GM12891 (cell line): ENCODE measurements around the gene THEMIS2.

Experiments
- PAX5 ChIP-seq: IDR thresholded peaks from 2 replicates; pipeline ENCODE4 v1.6.1; 2011; ENCODE audit warnings: low read length, moderate library complexity, mild to moderate bottlenecking; ENCODE audit not compliant: insufficient read depth, severe bottlenecking
- POLR2A ChIP-seq: IDR thresholded peaks from 2 replicates; pipeline ENCODE4 v1.6.1; 2011; ENCODE audit warnings: low read depth, low read length, control low read depth
- POLR2AphosphoS5 ChIP-seq: IDR thresholded peaks from 2 replicates; pipeline ENCODE4 v1.6.1; 2011; ENCODE audit warnings: low read depth, low read length, control low read depth
- SPI1 ChIP-seq: IDR thresholded peaks from 2 replicates; pipeline ENCODE4 v1.6.1; 2011; ENCODE audit warnings: low read depth, low read length, control low read depth
- TAF1 ChIP-seq: IDR thresholded peaks from 2 replicates; pipeline ENCODE4 v1.6.1; 2011; ENCODE audit warnings: low read depth, low read length, control low read depth

DNA sequence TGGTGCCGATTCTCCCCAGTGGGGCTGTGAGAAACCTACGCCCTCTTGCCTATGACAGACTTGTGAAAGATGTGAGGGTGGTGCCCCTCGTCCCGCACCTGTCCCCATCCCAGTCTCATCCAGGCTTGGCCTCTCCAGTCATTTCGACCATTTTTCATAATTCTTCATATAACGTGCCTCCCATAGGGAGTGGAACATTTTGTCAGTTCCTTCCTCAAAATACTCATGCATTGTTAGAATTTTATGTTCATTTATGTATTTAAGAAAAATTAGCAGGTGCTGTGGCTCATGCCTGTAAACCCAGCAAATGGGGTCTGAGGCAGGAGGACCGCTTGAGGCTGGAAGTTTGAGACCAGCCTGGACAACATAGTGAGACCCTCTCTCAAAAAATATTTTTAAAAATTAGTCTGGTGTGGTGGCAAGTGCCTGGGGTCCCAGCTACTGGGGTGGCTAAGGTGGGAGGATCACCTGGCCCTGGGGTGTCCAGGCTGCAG, 42.8 kb downstream of the THEMIS2 start:
- TF ChIP-seq POLR2AphosphoS5: no peak
- TF ChIP-seq POLR2A: no peak
- no peak for TF ChIP-seq TAF1
- TF ChIP-seq SPI1: no peak
- no peak for TF ChIP-seq PAX5
